ENCODE measurements around the gene RNF169. TPM values are rescaled to one million over a fixed set of nuclear protein-coding genes. Genes with fewer than 3 reads are reported as not detected.

Gene RNF169
- total RNA-seq, 2 experiments from 2014 or later: 11.9 to 12.3 TPM

GRCh38 chr11:74751303-74751702 lies 2.7 kb downstream of the RNF169 start:
- CTCF ChIA-PET: interaction anchor here (0.6 kb wide), 1 partner anchor 21 kb away, joined by 3 read pairs; no protein-coding TSS in a partner anchor
- POLR2A ChIA-PET: no interaction called here

GRCh38 chr11:74754507-74755252 lies 6.0 kb downstream of the RNF169 start:
- POLR2A ChIA-PET: no interaction called here
- CTCF ChIA-PET: interaction anchor here (0.6 to 1.4 kb wide), 2 partner anchors 14 to 53 kb away, joined by 3 to 5 read pairs; no protein-coding TSS in a partner anchor

DNA sequence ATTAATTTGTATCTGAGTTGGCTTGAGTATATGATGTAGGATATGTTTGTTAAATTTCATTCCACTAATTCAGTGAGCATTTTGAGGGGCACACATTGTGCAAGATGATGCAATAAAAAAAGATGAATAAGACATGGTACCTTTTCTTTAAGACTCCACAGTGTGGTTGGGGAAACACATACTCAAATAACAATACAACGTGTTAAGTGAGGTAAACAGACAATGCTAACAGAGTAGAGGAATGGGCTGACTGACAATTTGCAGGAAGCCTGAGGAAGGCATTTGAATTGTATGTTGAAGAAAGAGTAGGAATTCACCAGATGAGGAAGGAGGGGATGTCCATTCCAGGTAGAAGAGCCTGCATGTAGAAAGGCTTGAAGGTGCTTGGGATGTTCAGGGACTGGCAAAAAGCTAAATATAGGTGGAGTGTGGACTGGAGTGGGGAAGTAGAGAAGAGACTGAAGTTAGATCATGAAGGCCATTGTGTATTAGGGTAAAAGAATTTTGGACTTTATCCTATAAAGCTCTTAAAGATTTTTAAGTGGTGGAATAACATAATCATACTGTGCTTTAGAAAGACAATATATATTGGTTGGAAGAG lies 6.8 kb downstream of the RNF169 start:
- POLR2A ChIA-PET: no interaction called here
- CTCF ChIA-PET: interaction anchor here (1.4 kb wide), 1 partner anchor 13 kb away, joined by 5 read pairs; no protein-coding TSS in a partner anchor

DNA sequence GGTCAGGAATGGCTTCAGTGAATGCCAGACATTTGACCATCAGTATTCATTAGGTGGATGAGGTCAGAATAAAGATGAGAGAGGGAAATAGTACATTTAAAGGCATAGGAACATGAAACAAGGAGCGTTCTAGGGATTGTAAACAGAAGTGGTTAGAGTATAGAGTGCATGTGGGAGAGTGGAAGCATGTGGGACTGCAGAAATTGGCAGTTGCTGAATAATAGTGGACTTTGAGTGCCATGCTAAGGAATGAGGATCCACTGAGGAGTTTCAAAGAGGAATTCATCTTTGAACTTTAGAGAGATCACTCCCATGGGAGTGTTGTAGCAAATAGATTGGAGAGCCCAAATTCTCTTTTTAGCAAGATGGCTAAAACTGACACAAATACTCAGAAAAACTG lies 7.9 kb downstream of the RNF169 start:
- ChIA-PET CTCF (no interaction called here), POLR2A (no interaction called here)

DNA sequence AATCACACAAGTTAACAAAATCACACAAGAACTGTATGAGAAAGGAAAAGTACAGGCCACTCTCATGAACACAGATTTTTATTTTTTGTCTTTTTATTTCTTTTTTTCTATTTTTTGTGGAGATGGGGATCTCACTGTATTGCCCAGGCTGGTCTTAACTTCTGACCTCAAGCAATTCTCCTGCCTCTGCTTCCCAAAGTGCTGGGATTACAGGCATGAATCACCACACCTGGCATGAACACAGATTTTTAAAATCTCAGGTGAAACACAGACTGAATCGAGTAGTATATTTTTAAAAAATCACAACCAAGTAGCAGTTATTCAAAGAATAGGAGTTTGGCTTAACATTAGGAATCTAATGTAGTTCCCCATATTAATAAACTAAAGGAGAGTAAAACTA lies 18.3 kb downstream of the RNF169 start:
- ChIA-PET POLR2A (no interaction called here), CTCF (no interaction called here)

DNA sequence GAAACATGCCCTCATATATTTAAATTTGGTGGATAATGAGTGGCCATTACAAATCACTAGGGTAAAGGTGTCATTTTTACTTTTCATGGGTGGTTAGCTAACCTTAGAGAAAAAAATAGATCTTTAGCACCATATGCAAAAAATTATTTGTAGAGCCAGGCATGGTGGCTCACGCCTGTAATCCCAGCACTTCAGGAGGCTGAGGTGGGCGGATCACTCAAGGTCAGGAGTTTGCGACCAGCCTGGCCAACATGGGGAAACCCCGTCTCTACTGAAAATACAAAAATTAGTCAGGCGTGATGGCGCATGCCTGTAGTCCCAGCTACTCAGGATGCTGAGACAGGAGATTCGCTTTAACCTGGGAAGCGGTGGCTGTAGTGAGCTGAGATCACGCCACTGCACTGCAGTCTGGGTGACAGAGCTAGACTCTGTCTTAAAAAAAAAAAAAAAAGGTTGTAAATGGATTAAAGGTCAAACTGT lies 19.6 kb downstream of the RNF169 start:
- POLR2A ChIA-PET: interaction anchor here (0.6 to 1.4 kb wide), 3 partner anchors 18 to 275 kb away, joined by 5 to 8 read pairs (median 7); no protein-coding TSS in a partner anchor

DNA sequence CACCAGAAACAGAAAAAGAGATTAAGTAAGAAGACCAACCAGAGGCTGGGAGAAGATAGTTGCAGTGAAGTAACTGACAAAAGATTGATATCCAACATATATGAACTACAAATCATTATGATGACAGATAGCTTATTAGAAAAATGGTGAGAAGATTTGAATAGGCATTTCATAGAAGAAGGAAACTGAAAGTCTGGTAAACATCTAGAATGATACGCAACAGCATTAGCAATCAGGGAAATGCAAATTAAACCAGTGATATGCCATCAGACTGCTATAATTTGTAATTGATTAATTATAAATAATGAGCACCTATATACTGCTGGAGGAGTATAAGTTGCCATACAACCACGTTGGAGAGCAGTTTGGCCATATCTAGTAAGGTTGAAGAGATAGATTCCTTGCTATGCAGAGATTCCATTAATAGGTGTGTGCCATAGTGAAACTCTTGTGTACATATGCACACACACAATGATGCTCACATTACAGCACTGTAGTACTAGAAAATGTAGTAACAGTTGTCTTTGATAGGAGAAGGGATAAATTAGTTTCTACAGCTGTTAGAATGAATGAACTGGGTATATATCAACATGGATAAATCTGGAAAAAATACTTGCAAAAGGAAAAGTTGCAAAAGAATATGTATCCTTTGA lies 20.5 kb downstream of the RNF169 start:
- CTCF ChIA-PET: interaction anchor here (1.7 kb wide), 1 partner anchor 14 kb away, joined by 5 read pairs; no protein-coding TSS in a partner anchor
- POLR2A ChIA-PET: interaction anchor here (1.4 kb wide), 1 partner anchor 19 kb away, joined by 8 read pairs; no protein-coding TSS in a partner anchor

More for the DNA sequence above, 19.6 kb downstream of the RNF169 start:
- CTCF ChIA-PET: interaction anchor here (0.7 to 1.7 kb wide), 3 partner anchors 13 to 28 kb away, joined by 3 to 5 read pairs (median 3); partner anchors contain the start of gene RNF169

GRCh38 chr11:74770456-74770855 lies 21.8 kb downstream of the RNF169 start:
- POLR2A ChIA-PET: no interaction called here

GRCh38 chr11:74771139-74771538 lies 22.5 kb downstream of the RNF169 start:
- ChIA-PET POLR2A (interaction anchor here (0.6 kb wide), 1 partner anchor 1718 kb away, joined by 7 read pairs; no protein-coding TSS in a partner anchor), CTCF (no interaction called here)

More at GRCh38 chr11:74770456-74770855, 21.8 kb downstream of the RNF169 start:
- CTCF ChIA-PET: interaction anchor here (0.6 to 0.9 kb wide), 2 partner anchors 69 to 478 kb away, joined by 3 to 4 read pairs; no protein-coding TSS in a partner anchor

- POLR2A ChIA-PET: no interaction called here
- CTCF ChIA-PET: no interaction called here
Observed at GRCh38 chr11:74773476-74773875, 24.8 kb downstream of the RNF169 start.

DNA sequence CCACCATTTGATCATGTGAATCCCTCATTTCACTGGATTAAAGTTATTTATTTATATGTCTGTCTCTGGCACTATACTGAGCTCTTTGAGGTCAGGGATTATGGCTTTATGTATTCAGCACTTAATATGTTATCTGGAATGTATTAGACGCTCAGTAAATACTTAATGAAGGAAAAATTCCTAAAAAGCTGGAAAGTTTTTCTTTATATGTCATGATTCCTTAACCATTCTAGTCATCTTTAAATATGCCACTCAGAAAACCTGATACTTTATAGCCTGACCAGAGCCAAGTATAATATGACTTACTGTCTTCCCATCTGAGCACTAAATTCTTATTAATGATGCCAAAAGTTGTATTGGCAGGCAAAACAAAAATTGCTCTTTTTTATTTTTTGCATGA lies 27.1 kb downstream of the RNF169 start:
- CTCF ChIA-PET: no interaction called here
- POLR2A ChIA-PET: no interaction called here

DNA sequence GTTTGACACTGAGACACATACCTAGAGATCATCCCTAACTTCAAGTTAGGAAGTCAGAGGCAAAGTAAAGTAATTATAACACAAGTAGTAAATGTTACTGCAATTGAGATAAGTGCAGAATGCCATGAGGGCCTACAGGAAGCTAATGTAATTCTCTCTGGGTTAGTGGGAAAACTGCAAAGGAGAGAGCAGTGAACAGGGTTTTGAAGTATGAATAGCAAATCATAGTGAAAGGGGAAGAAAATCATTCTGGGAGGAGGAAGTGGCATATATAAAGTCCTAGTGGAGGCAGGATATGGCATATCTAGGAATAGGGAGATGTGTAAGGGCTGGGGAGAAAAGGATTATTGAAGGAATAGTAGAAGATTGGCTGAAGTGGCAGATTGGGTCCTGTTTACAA lies 27.9 kb downstream of the RNF169 start:
- ChIA-PET POLR2A (no interaction called here), CTCF (interaction anchor here (0.7 kb wide), 2 partner anchors 58 to 1422 kb away, joined by 3 to 4 read pairs; no protein-coding TSS in a partner anchor)

DNA sequence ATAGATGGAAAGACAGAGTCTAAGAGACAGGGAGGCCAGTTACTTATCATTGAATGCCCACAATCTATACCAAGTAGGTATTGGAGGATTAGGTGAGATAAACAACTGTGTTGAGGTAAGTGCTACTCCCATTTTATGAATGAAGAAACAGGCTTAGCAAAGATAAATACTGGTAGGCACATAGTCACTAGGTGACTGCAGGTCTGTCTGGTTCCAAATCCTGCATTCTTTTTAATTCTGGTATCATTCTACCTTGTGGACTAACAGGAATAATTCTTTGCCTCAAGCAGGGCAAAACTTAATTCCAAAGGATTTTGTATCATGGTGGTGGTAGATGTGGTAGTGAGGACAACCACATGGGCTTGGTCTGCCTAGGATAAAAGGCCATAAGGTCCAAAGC lies 28.4 kb downstream of the RNF169 start:
- ChIA-PET CTCF (interaction anchor here (0.7 kb wide), 2 partner anchors 59 to 1422 kb away, joined by 3 to 4 read pairs; no protein-coding TSS in a partner anchor), POLR2A (no interaction called here)

GRCh38 chr11:74777877-74778276 lies 29.2 kb downstream of the RNF169 start:
- ChIA-PET POLR2A (no interaction called here), CTCF (no interaction called here)

GRCh38 chr11:74778581-74778980 lies 29.9 kb downstream of the RNF169 start:
- ChIA-PET POLR2A (no interaction called here), CTCF (no interaction called here)

GRCh38 chr11:74780248-74781005 lies 31.8 kb downstream of the RNF169 start:
- ChIA-PET CTCF (no interaction called here), POLR2A (no interaction called here)

DNA sequence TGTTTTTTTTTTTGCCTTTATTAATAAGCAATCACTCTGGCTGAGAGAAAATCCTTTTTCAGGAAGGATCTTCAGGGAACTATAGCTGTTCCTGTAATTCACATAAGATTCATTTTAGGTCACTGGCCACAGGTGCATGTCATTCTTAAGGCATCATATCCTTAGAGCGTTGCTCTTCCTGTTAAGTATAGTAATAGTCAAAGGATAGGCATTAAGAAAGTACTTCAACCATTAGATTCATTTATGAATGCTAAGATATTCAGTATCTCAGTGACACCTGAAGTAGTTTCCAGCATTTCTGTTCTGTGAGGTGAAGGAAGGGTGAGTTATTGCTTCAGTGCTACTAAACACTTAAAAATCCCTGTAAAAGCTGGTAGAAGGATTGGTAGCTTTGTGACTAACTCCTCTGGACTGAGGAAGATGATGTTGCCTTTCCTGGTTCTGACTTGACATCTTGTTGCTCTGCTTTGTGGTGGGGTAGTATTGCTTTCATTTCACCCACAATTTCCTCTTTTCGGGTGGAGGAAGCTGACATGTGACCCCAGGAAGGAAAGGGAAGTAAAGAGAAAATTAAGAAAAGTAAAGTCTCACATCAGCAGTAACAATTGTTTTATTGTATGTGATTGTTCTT lies 34.7 kb downstream of the RNF169 start:
- POLR2A ChIA-PET: no interaction called here
- CTCF ChIA-PET: no interaction called here

- ChIA-PET CTCF (no interaction called here), POLR2A (no interaction called here)
Observed at GRCh38 chr11:74784234-74784633, 35.6 kb downstream of the RNF169 start.

GRCh38 chr11:74784726-74785125 lies 36.1 kb downstream of the RNF169 start:
- ChIA-PET POLR2A (no interaction called here), CTCF (no interaction called here)
